ENCODE results near the gene NOP16. TPM values are rescaled to one million over a fixed set of nuclear protein-coding genes. Genes with fewer than 3 reads are reported as not detected.

The NOP16 gene
- total RNA-seq, 3 donors from 2014 or later (not counting 1 experiment from before 2014, with no cell fraction given), result 6.4 to 12.4 (median 12.1) TPM

GRCh38 chr5:176429972-176430371 is 41.6 kb upstream of the NOP16 start:
- Mint-ChIP-seq H3K4me3 (no peak overlapping the region), H3K27ac (no peak overlapping the region)

DNA sequence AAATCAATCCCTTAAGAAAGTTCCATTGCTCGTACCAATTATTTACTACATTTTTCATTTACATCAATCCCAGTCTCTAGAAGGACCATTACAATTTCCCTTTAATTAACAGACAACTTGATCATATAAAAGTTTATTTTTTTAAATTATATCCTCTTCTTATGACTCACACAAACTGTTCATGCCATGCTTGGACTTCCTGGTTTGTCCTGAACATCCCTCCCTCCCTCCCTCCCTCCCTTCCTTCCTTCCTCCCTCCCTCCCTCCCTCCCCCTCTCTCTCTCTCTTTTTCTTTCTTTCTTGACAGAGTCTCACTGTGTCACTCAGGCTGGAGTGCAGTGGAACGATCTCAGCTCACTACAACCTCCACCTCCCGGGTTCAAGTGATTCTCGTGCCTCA is 39.6 kb upstream of the NOP16 start:
- intact Hi-C loops (cut with micrococcal nuclease), result no loop called here
- Mint-ChIP-seq H3K27me3 (ENCODE audit: low read depth in 2 of 2) (peaks cover 7 to 10% of the 10 kb centered on the region in 2 donors), H3K4me1 (peaks cover 4 to 10% of the 10 kb centered on the region in 2 donors), H3K27ac (no peak overlapping the region), H3K9me3 (no peaks in the 10 kb centered on the region), H3K36me3 (no peaks in the 10 kb centered on the region), H3K4me3 (no peak overlapping the region)
- no peak for DNase-seq
- no peak overlapping the region for H3K4me3 ChIP-seq (ENCODE audit: low read length)
- TF ChIP-seq CTCF (IDR thresholded peaks at IDR 0.05), result no peak
- H3K9me3 ChIP-seq (ENCODE audit: control insufficient read depth, insufficient read depth, low read length), result no peaks in the 10 kb centered on the region
- 77% methylated on average over 4 of the region's 4 CpGs for WGBS (ENCODE audit: insufficient coverage)
- no peaks in the 10 kb centered on the region for H3K27me3 ChIP-seq (ENCODE audit: control insufficient read depth, insufficient read depth, low read length)
- no peaks in the 10 kb centered on the region for H3K4me1 ChIP-seq (ENCODE audit: control insufficient read depth, insufficient read depth, low read length)
- ATAC-seq, result no peak
- H3K36me3 ChIP-seq (ENCODE audit: control insufficient read depth, insufficient read depth, low read length), result no peaks in the 10 kb centered on the region
- H3K27ac ChIP-seq (ENCODE audit: low read length), result no peak overlapping the region

More at GRCh38 chr5:176429972-176430371, 41.6 kb upstream of the NOP16 start:
- Mint-ChIP-seq H3K9me3 (no peaks in the 10 kb centered on the region), H3K27me3 (ENCODE audit: low read depth in 2 of 2) (peaks cover 4 to 8% of the 10 kb centered on the region in 2 donors), H3K4me1 (peaks cover 4 to 10% of the 10 kb centered on the region in 2 donors), H3K36me3 (no peaks in the 10 kb centered on the region)
- Histone ChIP-seq H3K36me3 (ENCODE audit: control insufficient read depth, insufficient read depth, low read length) (no peaks in the 10 kb centered on the region), H3K4me3 (ENCODE audit: low read length) (no peak overlapping the region), H3K9me3 (ENCODE audit: control insufficient read depth, insufficient read depth, low read length) (no peaks in the 10 kb centered on the region), H3K27ac (ENCODE audit: low read length) (no peak overlapping the region), H3K27me3 (ENCODE audit: control insufficient read depth, insufficient read depth, low read length) (no peaks in the 10 kb centered on the region), H3K4me1 (ENCODE audit: control insufficient read depth, insufficient read depth, low read length) (no peaks in the 10 kb centered on the region)
- ATAC-seq, result peak in 1 of 3 donors; percentile 35
- intact Hi-C loops (cut with micrococcal nuclease), result no loop called here
- DNase-seq, result peak in 1 of 2 donors; percentile 14
- 81% methylated on average over 4 of the region's 4 CpGs for WGBS (ENCODE audit: insufficient coverage)
- no peak for TF ChIP-seq CTCF (IDR thresholded peaks at IDR 0.05)

- H3K9me3 Mint-ChIP-seq, result no peaks in the 10 kb centered on the region
- H3K27ac Mint-ChIP-seq, result no peak overlapping the region
- 100% methylated on average over 1 of the region's 1 CpG for WGBS (ENCODE audit: insufficient coverage)
- no peaks in the 10 kb centered on the region for H3K4me1 ChIP-seq (ENCODE audit: control insufficient read depth, insufficient read depth, low read length)
- no peaks in the 10 kb centered on the region for H3K36me3 ChIP-seq (ENCODE audit: control insufficient read depth, insufficient read depth, low read length)
- ATAC-seq (no peak), DNase-seq (no peak)
- H3K4me3 Mint-ChIP-seq, result no peak overlapping the region
- no peaks in the 10 kb centered on the region for H3K9me3 ChIP-seq (ENCODE audit: control insufficient read depth, insufficient read depth, low read length)
- no peak overlapping the region for H3K4me3 ChIP-seq (ENCODE audit: low read length)
- peaks cover 9 to 13% of the 10 kb centered on the region in 2 donors for H3K27me3 Mint-ChIP-seq (ENCODE audit: low read depth in 2 of 2)
- H3K36me3 Mint-ChIP-seq, result no peaks in the 10 kb centered on the region
- intact Hi-C loops (cut with micrococcal nuclease), result no loop called here
- peaks cover 4 to 10% of the 10 kb centered on the region in 2 donors for H3K4me1 Mint-ChIP-seq
- TF ChIP-seq CTCF (IDR thresholded peaks at IDR 0.05), result no peak
- H3K27me3 ChIP-seq (ENCODE audit: control insufficient read depth, insufficient read depth, low read length), result no peaks in the 10 kb centered on the region
- H3K27ac ChIP-seq (ENCODE audit: low read length), result no peak overlapping the region
Observed at GRCh38 chr5:176426876-176427275, 38.5 kb upstream of the NOP16 start.

DNA sequence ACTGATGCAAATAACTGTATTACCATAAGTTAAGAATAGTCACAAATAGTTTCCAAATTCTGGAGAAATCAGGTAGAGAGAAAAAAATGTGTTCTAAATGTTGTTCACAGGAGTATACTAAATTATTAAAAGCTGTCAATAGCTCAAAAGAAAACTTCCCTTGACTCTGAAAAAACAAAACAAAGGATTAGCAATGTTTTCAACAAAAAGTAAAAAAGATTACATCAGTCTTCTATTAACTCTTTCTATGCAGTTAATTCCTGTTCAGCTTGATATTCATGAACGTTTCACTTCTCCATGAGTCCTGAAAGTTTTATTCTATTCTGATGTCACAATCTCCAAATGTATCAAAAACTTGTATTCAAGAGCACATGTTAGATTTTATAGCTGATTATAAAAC is 37.4 kb upstream of the NOP16 start:
- Histone ChIP-seq H3K9me3 (ENCODE audit: control insufficient read depth, insufficient read depth, low read length) (no peaks in the 10 kb centered on the region), H3K36me3 (ENCODE audit: control insufficient read depth, insufficient read depth, low read length) (no peaks in the 10 kb centered on the region), H3K27me3 (ENCODE audit: control insufficient read depth, insufficient read depth, low read length) (no peaks in the 10 kb centered on the region), H3K4me3 (ENCODE audit: low read length) (no peak overlapping the region), H3K4me1 (ENCODE audit: control insufficient read depth, insufficient read depth, low read length) (no peaks in the 10 kb centered on the region), H3K27ac (ENCODE audit: low read length) (no peak overlapping the region)
- no peak for DNase-seq
- no peak overlapping the region for H3K27ac Mint-ChIP-seq
- peaks cover 4 to 9% of the 10 kb centered on the region in 2 donors for H3K4me1 Mint-ChIP-seq
- intact Hi-C loops (cut with micrococcal nuclease), result no loop called here
- H3K36me3 Mint-ChIP-seq, result no peaks in the 10 kb centered on the region
- no peaks in the 10 kb centered on the region for H3K9me3 Mint-ChIP-seq
- peaks cover 16 to 22% of the 10 kb centered on the region in 2 donors for H3K27me3 Mint-ChIP-seq (ENCODE audit: low read depth in 2 of 2)
- no peak for ATAC-seq
- TF ChIP-seq CTCF (IDR thresholded peaks at IDR 0.05), result no peak
- no peak overlapping the region for H3K4me3 Mint-ChIP-seq
- WGBS (ENCODE audit: insufficient coverage), result 88% methylated on average over 1 of the region's 1 CpG

Measured in natural killer cell (primary cell).